ENCODE data around the gene ABCF3. TPM values are rescaled to one million over a fixed set of nuclear protein-coding genes. Genes with fewer than 3 reads are reported as not detected.

Gene ABCF3
- total and polyA plus RNA-seq, 2 experiments from 2014 or later, result 47.8 to 59.1 TPM

- TF ChIP-seq EZH2 (IDR thresholded peaks at IDR 0.05; ENCODE audit: insufficient read depth, poor library complexity, severe bottlenecking), result no peak
- TF ChIP-seq EZH2phosphoT487 (IDR thresholded peaks at IDR 0.05; ENCODE audit: insufficient read depth, low read depth), result no peak
- peaks cover 43% of the 10 kb centered on the region for H3K4me1 ChIP-seq (ENCODE audit: insufficient read depth)
- H3K27ac ChIP-seq, result peak overlapping the region; percentile 91
- H3K4me2 ChIP-seq (ENCODE audit: unreplicated experiment), result peak overlapping the region; percentile 66
- DNase-seq, result peak; percentile 90
- no peaks in the 10 kb centered on the region for H3K27me3 ChIP-seq (replicated peaks; ENCODE audit: insufficient read depth)
- H3K9me3 ChIP-seq (ENCODE audit: low read depth), result no peaks in the 10 kb centered on the region
- H3K9ac ChIP-seq, result peak overlapping the region; percentile 51
- H3K36me3 ChIP-seq (ENCODE audit: low read depth), result peaks cover 39% of the 10 kb centered on the region
- H3K9me2 ChIP-seq (ENCODE audit: insufficient read depth), result no peaks in the 10 kb centered on the region
- H2AFZ ChIP-seq, result no peak overlapping the region
- H3F3A ChIP-seq (ENCODE audit: insufficient read depth), result peaks cover 64% of the 10 kb centered on the region
- no peak overlapping the region for H3K4me3 ChIP-seq
- peaks cover 75% of the 10 kb centered on the region for H3K79me2 ChIP-seq (ENCODE audit: insufficient read depth)
- no peaks in the 10 kb centered on the region for H4K20me1 ChIP-seq (ENCODE audit: insufficient read depth)
- WGBS, 2 experiments (ENCODE audit: low coverage in 1 of 2, low lambda C conversion rate in 2 of 2, missing lambda C conversion rate in 2 of 2), result 44 to 54% methylated on average over 9 of the region's 9 CpGs
- in situ Hi-C loops (cut with MboI), result no loop called here
Observed at GRCh38 chr3:184168363-184169120, 17.5 kb upstream of the ABCF3 start.

GRCh38 chr3:184169896-184170875 lies 15.8 kb upstream of the ABCF3 start:
- H3K36me3 ChIP-seq (ENCODE audit: low read depth), result peaks cover 34% of the 10 kb centered on the region
- 93 to 95% methylated on average over 15 to 66 of the region's 66 CpGs for WGBS, 2 experiments (ENCODE audit: low coverage in 1 of 2, low lambda C conversion rate in 2 of 2, missing lambda C conversion rate in 2 of 2)
- no peak overlapping the region for H3K4me2 ChIP-seq (ENCODE audit: unreplicated experiment)
- peaks cover 71% of the 10 kb centered on the region for H3K79me2 ChIP-seq (ENCODE audit: insufficient read depth)
- H3K27ac ChIP-seq, result peak overlapping the region; percentile 91
- TF ChIP-seq EZH2 (IDR thresholded peaks at IDR 0.05; ENCODE audit: insufficient read depth, poor library complexity, severe bottlenecking) (no peak), EZH2phosphoT487 (IDR thresholded peaks at IDR 0.05; ENCODE audit: insufficient read depth, low read depth) (no peak)
- H4K20me1 ChIP-seq (ENCODE audit: insufficient read depth), result no peaks in the 10 kb centered on the region
- peaks cover 51% of the 10 kb centered on the region for H3K4me1 ChIP-seq (ENCODE audit: insufficient read depth)
- in situ Hi-C loops (cut with MboI), result no loop called here
- H3K4me3 ChIP-seq, result no peak overlapping the region
- H3F3A ChIP-seq (ENCODE audit: insufficient read depth), result peaks cover 71% of the 10 kb centered on the region
- H3K9me2 ChIP-seq (ENCODE audit: insufficient read depth), result no peaks in the 10 kb centered on the region
- no peak overlapping the region for H3K9ac ChIP-seq
- no peak for DNase-seq
- no peak overlapping the region for H2AFZ ChIP-seq
- H3K27me3 ChIP-seq (replicated peaks; ENCODE audit: insufficient read depth), result no peaks in the 10 kb centered on the region
- H3K9me3 ChIP-seq (ENCODE audit: low read depth), result no peaks in the 10 kb centered on the region

GRCh38 chr3:184171562-184171961 lies 14.4 kb upstream of the ABCF3 start:
- Histone ChIP-seq H3F3A (ENCODE audit: insufficient read depth) (peaks cover 71% of the 10 kb centered on the region), H4K20me1 (ENCODE audit: insufficient read depth) (no peaks in the 10 kb centered on the region), H3K4me3 (no peak overlapping the region), H3K27ac (peak overlapping the region; percentile 92), H3K4me1 (ENCODE audit: insufficient read depth) (peaks cover 51% of the 10 kb centered on the region), H3K79me2 (ENCODE audit: insufficient read depth) (peaks cover 69% of the 10 kb centered on the region), H3K9me2 (ENCODE audit: insufficient read depth) (no peaks in the 10 kb centered on the region), H3K9ac (peak overlapping the region; percentile 70), H3K9me3 (ENCODE audit: low read depth) (no peaks in the 10 kb centered on the region), H3K4me2 (ENCODE audit: unreplicated experiment) (peak overlapping the region; percentile 58), H2AFZ (no peak overlapping the region), H3K36me3 (ENCODE audit: low read depth) (peaks cover 25% of the 10 kb centered on the region), H3K27me3 (replicated peaks; ENCODE audit: insufficient read depth) (no peaks in the 10 kb centered on the region)
- TF ChIP-seq EZH2phosphoT487 (IDR thresholded peaks at IDR 0.05; ENCODE audit: insufficient read depth, low read depth) (no peak), EZH2 (IDR thresholded peaks at IDR 0.05; ENCODE audit: insufficient read depth, poor library complexity, severe bottlenecking) (no peak)
- 71 to 77% methylated on average over 9 of the region's 9 CpGs for WGBS, 2 experiments (ENCODE audit: low coverage in 1 of 2, low lambda C conversion rate in 2 of 2, missing lambda C conversion rate in 2 of 2)
- peak; percentile 72 for DNase-seq
- in situ Hi-C loops (cut with MboI), result no loop called here

- Histone ChIP-seq H3K79me2 (ENCODE audit: insufficient read depth) (peaks cover 67% of the 10 kb centered on the region), H3K9me2 (ENCODE audit: insufficient read depth) (no peaks in the 10 kb centered on the region), H3F3A (ENCODE audit: insufficient read depth) (peaks cover 70% of the 10 kb centered on the region), H3K9me3 (ENCODE audit: low read depth) (no peaks in the 10 kb centered on the region), H4K20me1 (ENCODE audit: insufficient read depth) (no peaks in the 10 kb centered on the region), H3K9ac (peak overlapping the region; percentile 70), H3K4me3 (peak overlapping the region; percentile 27; the same call in 1 of the 2 replicates), H3K36me3 (ENCODE audit: low read depth) (peaks cover 16% of the 10 kb centered on the region), H3K27me3 (replicated peaks; ENCODE audit: insufficient read depth) (no peaks in the 10 kb centered on the region), H2AFZ (no peak overlapping the region), H3K27ac (peak overlapping the region; percentile 92), H3K4me1 (ENCODE audit: insufficient read depth) (peaks cover 60% of the 10 kb centered on the region), H3K4me2 (ENCODE audit: unreplicated experiment) (peak overlapping the region; percentile 58)
- 23 to 25% methylated on average over 5 of the region's 5 CpGs for WGBS, 2 experiments (ENCODE audit: low coverage in 1 of 2, low lambda C conversion rate in 2 of 2, missing lambda C conversion rate in 2 of 2)
- in situ Hi-C loops (cut with MboI), result no loop called here
- peak; percentile 98 for DNase-seq
- no peak for TF ChIP-seq EZH2phosphoT487 (IDR thresholded peaks at IDR 0.05; ENCODE audit: insufficient read depth, low read depth)
- no peak for TF ChIP-seq EZH2 (IDR thresholded peaks at IDR 0.05; ENCODE audit: insufficient read depth, poor library complexity, severe bottlenecking)
Observed at GRCh38 chr3:184172681-184173373, 13.2 kb upstream of the ABCF3 start.
